Myocyte (in vitro differentiated cells): ENCODE measurements around the gene ACSBG1. TPM values are rescaled to one million over a fixed set of nuclear protein-coding genes. Genes with fewer than 3 reads are reported as not detected.

Experiments
- DNase-seq: peaks from one replicate; pipeline ENCODE4 v3.0.0-alpha.2; 2012; ENCODE audit warnings: low read depth
- polyA plus RNA-seq: library from polyadenylated mRNA; unstranded; fragments of >200 nt; gene quantifications from one replicate; pipeline ENCODE4 v1.2.1, GENCODE V29; 2012; ENCODE audit warnings: missing spikeins
- total RNA-seq: library from RNA; depleted of rRNA; stranded (reverse); fragments of >200 nt; gene quantifications from 2 replicates; pipeline ENCODE4 v1.2.3, GENCODE V29; 2014

Gene ACSBG1, protein sequence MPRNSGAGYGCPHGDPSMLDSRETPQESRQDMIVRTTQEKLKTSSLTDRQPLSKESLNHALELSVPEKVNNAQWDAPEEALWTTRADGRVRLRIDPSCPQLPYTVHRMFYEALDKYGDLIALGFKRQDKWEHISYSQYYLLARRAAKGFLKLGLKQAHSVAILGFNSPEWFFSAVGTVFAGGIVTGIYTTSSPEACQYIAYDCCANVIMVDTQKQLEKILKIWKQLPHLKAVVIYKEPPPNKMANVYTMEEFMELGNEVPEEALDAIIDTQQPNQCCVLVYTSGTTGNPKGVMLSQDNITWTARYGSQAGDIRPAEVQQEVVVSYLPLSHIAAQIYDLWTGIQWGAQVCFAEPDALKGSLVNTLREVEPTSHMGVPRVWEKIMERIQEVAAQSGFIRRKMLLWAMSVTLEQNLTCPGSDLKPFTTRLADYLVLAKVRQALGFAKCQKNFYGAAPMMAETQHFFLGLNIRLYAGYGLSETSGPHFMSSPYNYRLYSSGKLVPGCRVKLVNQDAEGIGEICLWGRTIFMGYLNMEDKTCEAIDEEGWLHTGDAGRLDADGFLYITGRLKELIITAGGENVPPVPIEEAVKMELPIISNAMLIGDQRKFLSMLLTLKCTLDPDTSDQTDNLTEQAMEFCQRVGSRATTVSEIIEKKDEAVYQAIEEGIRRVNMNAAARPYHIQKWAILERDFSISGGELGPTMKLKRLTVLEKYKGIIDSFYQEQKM
- total RNA-seq, result 2.9 and 5.2 TPM in 2 replicates
- polyA plus RNA-seq, result 0.68 TPM

DNA sequence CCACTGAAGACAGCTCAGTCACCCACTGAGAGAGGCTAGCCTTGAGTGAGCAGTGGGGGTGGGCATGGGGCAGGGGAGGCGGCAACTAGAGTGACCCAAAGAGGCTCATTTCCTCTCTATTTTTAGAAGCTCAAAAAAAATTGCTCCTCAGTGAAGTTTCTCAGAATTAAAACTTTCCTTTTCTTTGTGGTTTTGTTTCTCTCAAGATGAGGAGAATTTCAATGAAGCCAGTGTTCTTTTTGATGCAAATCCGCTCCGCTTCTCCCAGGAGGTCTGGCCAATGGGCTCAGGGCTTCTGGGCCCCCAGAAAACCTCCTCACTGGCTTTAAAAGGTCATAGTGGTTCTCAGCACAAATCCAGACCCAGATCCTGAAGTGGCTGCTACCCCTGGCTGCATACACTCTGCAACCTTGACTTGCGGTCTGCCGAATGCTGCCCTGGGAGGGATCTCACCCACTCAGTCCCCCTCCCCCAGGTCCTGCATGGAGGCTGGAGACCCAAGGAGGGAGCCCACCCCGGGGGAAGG, at the start of gene ACSBG1:
Gene ACSBG1 (minus strand): TSS at position 51 of the 526 bp plus-strand sequence. CDS start 64 bp downstream, outside the sequence.
- DNase-seq, result no peak

GRCh38 chr15:78282324-78282723, 48.0 kb upstream of the ACSBG1 start:
- DNase-seq, result peak; percentile 55

DNA sequence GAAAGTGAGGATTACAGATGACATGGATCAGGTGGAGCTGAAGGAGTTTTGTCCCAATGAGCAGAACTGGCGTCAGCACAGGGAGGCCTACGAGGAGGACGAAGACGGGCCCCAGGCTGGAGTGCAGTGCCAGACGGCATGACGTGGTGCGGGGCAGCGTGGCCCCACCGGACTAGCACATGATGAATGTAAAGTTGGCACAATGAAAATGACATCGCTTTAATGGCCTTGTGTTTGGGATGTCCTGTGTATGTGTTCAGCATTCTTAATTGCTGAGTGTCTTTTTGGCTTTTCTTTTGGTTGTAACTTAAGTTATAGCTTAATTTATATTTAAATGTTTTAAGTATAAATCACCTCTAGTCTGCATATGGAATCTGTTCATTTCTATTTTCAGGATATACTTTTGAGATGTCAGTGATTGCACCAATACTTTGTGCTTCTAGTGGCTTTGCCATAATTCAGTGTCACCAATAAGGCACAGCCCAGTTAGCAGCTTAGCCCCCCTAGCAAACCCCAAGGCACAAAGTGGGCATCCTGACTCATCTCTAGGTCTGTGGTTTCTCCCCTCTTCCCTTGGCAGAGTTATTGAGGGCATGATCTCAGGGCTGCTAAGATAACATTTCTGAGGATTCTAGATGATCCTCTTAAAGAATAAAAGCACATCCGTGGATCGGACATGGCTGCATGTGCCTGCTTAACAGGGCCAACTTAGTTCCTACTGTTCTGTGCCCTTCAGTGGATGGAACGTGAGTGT, 46.1 kb upstream of the ACSBG1 start:
- peak; percentile 50 for DNase-seq

- DNase-seq, result peak; percentile 95
Observed at GRCh38 chr15:78276064-78276943, 41.9 kb upstream of the ACSBG1 start.

GRCh38 chr15:78274994-78275393, 40.6 kb upstream of the ACSBG1 start:
- no peak for DNase-seq

GRCh38 chr15:78272776-78273175, 38.4 kb upstream of the ACSBG1 start:
- DNase-seq, result no peak

DNA sequence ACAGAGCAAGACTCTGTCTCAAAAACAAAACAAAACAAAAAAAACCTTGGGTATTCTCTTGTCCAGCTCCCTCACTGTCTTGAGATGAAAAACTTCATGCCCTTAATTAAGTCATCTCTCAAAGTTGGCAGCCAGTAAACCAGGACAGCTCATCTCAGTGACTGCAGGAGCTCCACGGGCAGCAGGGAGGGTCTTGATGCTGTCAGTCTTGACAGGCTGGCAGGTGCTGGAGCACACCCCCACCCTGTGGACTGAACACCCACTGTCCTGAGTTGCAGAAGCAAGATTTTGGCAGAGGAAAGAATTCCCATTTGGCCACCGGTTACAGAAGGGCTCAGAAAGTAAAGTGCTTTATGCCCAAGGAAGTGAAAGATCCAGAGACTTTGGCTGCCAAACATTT, 38.0 kb upstream of the ACSBG1 start:
- peak; percentile 70 for DNase-seq

DNA sequence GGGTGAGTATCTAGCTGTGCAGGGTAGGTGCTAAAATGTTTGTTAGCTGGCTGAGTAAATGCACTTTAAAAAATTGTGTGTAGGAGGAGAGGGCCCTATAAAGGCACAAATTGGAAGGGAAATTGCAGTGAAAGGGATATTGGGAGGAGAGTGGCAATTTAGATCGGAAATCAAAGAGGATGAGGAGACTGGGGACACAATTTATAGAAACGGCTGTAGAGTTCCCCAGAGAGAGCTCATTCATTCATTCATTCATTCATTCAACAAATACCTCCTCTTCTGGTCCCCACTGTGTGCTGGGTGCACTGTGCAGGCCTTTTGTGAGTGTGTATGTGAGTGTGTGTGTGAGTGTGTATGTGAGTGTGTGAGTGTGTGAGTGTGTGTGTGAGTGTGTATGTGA, 32.4 kb upstream of the ACSBG1 start:
- no peak for DNase-seq

DNA sequence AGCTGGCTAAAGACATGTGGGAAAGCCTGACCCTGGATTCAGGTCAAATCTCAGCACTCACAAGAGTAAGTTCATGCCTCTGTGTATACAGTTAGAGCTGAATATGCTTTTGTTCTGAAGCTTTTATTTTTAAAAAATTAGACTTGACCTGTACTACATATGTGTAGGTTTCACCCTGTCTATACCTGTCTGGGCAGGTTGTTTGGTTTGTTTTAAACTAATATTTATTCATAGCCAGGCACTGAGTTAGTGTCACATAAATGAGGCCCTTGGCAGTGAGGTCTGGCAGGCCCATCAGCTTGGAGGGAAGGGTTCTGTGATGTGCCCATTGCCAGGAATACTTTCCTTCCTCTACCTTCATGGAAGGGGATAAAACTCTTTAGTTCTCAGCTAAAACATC, 31.9 kb upstream of the ACSBG1 start:
- no peak for DNase-seq

DNA sequence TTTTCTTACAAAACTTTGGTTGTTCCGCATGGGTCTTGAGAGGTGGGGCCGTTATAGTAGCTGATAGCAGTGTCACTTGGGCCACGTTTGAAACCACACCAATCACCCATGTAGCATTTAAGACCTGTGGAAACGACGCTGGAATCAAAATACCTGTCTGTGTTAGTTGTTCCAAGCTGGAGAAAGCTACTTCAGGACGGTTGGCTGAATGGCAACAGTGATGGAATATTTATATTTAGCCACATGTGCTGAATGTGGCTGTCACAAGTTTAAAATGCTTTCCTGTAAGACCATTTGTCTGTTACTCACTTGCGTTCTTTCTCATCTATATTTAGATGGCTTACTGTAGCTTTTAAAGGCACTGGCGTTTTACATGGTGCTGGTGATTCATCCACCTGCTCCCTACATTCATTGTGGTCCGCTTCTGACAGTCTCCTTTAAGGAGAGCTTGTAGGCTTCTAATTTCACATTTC, 31.4 kb upstream of the ACSBG1 start:
- DNase-seq, result peak; percentile 97

- DNase-seq, result no peak
Observed at GRCh38 chr15:78265137-78265460, 30.7 kb upstream of the ACSBG1 start.

- no peak for DNase-seq
Observed at GRCh38 chr15:78264304-78265136, 30.2 kb upstream of the ACSBG1 start, which contains the start of gene DNAJA4. Gene DNAJA4 (plus strand): TSS chr15:78264562. CDS start chr15:78264764, 202 bp downstream.

DNA sequence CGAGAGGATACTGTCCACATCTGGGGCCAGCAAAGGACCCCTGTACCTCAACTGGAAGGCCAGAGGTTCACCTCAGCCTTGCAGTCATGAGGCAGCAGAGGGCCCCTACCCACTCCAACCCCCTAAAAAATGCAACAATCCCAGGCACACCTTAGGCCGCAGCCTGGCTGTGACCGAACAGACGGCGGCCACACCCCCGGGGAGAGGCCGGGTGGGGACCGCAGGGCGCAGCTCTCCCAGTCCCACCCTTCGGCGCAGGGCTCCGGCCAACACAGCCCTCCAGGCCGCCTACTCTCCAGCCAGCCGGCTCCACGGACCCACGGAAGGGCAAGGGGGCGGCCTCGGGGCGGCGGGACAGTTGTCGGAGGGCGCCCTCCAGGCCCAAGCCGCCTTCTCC, 29.5 kb upstream of the ACSBG1 start:
- no peak for DNase-seq

GRCh38 chr15:78263351-78263781, 29.0 kb upstream of the ACSBG1 start:
- no peak for DNase-seq

GRCh38 chr15:78261062-78261461, 26.7 kb upstream of the ACSBG1 start:
- DNase-seq, result no peak

DNA sequence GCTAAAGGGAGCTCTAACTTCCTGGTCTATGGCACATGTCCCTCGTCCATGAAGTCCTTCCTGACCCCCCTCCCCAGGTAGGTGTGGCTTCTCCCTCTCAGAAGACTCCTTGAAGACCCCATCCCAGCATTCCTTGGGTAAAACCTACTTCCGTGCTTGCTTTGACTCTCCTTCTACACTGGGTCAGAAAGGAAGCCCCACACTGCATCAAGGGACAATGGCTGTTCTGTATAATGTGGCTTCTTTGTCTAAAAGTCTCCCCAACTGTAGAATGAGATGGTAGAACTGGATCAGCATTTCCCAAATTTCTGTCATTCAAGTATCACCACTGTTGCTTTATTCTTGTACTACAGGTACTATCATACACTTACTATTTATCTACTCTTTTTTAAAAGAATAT, 26.1 kb upstream of the ACSBG1 start:
- DNase-seq, result no peak

DNA sequence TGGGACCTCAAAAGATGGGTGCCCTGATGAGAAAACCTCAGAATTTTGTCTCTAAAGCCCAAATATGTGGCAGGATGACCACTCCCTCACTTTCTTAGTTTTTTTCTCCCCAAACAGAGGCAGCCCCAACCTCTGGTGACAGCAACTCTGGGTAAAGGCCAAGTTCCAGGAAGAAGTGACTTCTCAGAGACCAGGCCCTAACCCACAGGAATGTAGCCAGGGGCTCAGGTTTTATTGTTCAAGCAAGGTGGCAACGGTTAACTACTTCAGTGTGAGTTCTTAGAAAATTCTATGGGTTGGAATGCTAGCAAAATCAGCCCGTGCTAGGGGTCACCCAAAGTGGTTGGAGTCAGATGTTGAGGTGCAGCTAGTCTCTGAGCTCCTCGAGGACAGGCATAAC, 24.9 kb upstream of the ACSBG1 start:
- DNase-seq, result no peak

GRCh38 chr15:78257681-78258080, 23.3 kb upstream of the ACSBG1 start:
- no peak for DNase-seq

DNA sequence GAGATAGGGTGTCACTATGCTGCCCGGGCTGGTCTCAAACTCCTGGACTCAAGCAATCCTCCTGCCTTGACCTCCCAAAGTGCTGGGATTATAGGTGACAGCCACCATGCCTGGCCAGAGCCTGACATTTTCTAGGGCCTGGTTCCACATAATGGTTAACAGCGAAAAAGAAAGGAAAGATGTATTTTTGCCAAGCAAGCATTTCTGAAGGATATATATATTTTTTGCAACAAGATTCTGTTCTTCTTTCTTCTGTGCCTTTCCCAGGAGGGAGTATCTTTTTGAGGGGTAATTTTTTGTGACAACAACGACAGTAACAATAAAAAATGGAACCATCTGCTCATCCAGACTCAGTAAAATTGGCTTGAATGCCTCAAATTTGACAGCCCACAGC, 21.7 kb upstream of the ACSBG1 start:
- DNase-seq, result no peak
